ENCODE data around the gene TM4SF20. TPM values are rescaled to one million over a fixed set of nuclear protein-coding genes. Genes with fewer than 3 reads are reported as not detected.

Gene TM4SF20
- total and polyA plus RNA-seq, 10 of the 15 experiments (the other 5 are each of a cell fraction or from before 2014, with no cell fraction given) = 0.04 to 0.07 TPM; not detected in 8

DNA sequence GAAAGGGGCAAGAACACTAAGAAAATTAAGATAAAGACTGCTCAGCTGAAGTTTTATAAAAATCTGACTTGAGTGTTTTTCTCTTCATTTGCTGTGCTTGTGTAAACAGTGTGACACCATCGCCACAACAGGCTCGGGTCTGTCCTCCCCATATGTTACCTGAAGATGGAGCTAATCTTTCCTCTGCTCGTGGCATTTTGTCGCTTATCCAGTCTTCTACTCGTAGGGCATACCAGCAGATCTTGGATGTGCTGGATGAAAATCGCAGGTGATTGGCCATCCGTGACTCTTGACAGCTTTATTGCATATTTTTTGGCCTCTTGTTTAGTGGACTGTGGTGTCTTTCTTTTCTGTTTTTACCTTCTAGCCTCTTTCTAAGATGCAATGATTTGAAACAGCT, 32.0 kb downstream of the TM4SF20 start:
- ATAC-seq (no peak), DNase-seq (ENCODE audit: low read depth, low spot score) (no peak), FAIRE-seq (no peak)
- ChIA-PET POLR2A (no interaction called here), CTCF (interaction anchor here (1.1 to 2.2 kb wide), 7 partner anchors 7 to 261 kb away, joined by 3 to 6 read pairs (median 4); no protein-coding TSS in a partner anchor), RAD21 (ENCODE audit: unreplicated experiment) (interaction anchor here (0.8 to 1.1 kb wide), 2 partner anchors 26 to 58 kb away, joined by 3 read pairs; no protein-coding TSS in a partner anchor), SMC1A (ENCODE audit: uncharacterized antibody, unreplicated experiment) (interaction anchor here (0.7 to 3.1 kb wide), 7 partner anchors 11 to 467 kb away, joined by 3 to 11 read pairs (median 8); no protein-coding TSS in a partner anchor)
- Histone ChIP-seq H3K27me3 (replicated peaks in 1 of 2; ENCODE audit: control insufficient read depth in 2 of 2, insufficient read depth in 2 of 2, low read length in 1 of 2) (no peaks in the 10 kb centered on the region), H3K36me3 (ENCODE audit: control insufficient read depth in 2 of 2, insufficient read depth in 2 of 2, low read length in 1 of 2) (peaks cover 0 to 7% of the 10 kb centered on the region in 2 experiments; a peak in 2 of 4 replicates), H3K79me2 (ENCODE audit: control insufficient read depth, insufficient read depth, low read length) (no peaks in the 10 kb centered on the region), H3K4me1 (ENCODE audit: control insufficient read depth, insufficient read depth, low read length) (no peaks in the 10 kb centered on the region; the same call in 1 of the 2 replicates), H3K27ac (ENCODE audit: control insufficient read depth, insufficient read depth) (no peak overlapping the region), H3K9me3 (replicated peaks; ENCODE audit: control insufficient read depth, insufficient read depth, low read length) (no peaks in the 10 kb centered on the region), H3K4me3 (no peak overlapping the region), H2AFZ (ENCODE audit: control insufficient read depth, low read depth, low read length) (no peak overlapping the region), H4K20me1 (ENCODE audit: control insufficient read depth, insufficient read depth) (no peaks in the 10 kb centered on the region), H3K9ac (ENCODE audit: control insufficient read depth, insufficient read depth, low read length) (no peak overlapping the region), H3K4me2 (ENCODE audit: control insufficient read depth, insufficient read depth) (no peak overlapping the region)
- in situ Hi-C loops (cut with MboI) (no loop called here), intact Hi-C loops (cut with micrococcal nuclease; ENCODE audit: unreplicated experiment) (no loop called here)
- BruUV-seq (replicated peaks) = no TSS peak
- TF ChIP-seq RFX5 (IDR thresholded peaks at IDR 0.05; ENCODE audit: low read depth, low read length) (no peak), FOXK2 (IDR thresholded peaks at IDR 0.05) (no peak), ZSCAN29 (IDR thresholded peaks at IDR 0.05) (no peak), MTA2 (IDR thresholded peaks at IDR 0.05; ENCODE audit: low read depth) (no peak), DPF2 (IDR thresholded peaks at IDR 0.05) (no peak), SUZ12 (IDR thresholded peaks at IDR 0.05; ENCODE audit: unreplicated experiment) (no peak), SRF (IDR thresholded peaks at IDR 0.05; ENCODE audit: low read depth in 2 of 2, low read length in 2 of 2) (no peak), PBX3 (IDR thresholded peaks at IDR 0.05; ENCODE audit: insufficient replicate concordance, low read depth, low read length) (no peak)
- TF ChIP-seq, protein P1, sequence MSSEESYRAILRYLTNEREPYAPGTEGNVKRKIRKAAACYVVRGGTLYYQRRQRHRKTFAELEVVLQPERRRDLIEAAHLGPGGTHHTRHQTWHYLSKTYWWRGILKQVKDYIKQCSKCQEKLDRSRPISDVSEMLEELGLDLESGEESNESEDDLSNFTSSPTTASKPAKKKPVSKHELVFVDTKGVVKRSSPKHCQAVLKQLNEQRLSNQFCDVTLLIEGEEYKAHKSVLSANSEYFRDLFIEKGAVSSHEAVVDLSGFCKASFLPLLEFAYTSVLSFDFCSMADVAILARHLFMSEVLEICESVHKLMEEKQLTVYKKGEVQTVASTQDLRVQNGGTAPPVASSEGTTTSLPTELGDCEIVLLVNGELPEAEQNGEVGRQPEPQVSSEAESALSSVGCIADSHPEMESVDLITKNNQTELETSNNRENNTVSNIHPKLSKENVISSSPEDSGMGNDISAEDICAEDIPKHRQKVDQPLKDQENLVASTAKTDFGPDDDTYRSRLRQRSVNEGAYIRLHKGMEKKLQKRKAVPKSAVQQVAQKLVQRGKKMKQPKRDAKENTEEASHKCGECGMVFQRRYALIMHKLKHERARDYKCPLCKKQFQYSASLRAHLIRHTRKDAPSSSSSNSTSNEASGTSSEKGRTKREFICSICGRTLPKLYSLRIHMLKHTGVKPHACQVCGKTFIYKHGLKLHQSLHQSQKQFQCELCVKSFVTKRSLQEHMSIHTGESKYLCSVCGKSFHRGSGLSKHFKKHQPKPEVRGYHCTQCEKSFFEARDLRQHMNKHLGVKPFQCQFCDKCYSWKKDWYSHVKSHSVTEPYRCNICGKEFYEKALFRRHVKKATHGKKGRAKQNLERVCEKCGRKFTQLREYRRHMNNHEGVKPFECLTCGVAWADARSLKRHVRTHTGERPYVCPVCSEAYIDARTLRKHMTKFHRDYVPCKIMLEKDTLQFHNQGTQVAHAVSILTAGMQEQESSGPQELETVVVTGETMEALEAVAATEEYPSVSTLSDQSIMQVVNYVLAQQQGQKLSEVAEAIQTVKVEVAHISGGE (CRISPR knock-in tag; IDR thresholded peaks at IDR 0.05) = no peak
- 96% methylated on average over 7 of the region's 7 CpGs for WGBS (ENCODE audit: insufficient coverage, insufficient replicate concordance, low lambda C conversion rate, missing lambda C conversion rate)

All from GM12878 (cell line).